Loucy (cell line): ENCODE data around the gene GRAMD4.

ENCODE experiments used
- H2AFZ ChIP-seq: fragments of 200-600 bp; sonication (generic); 2 replicates; pipeline ENCODE4 v1.6.0; 2016; ENCODE audit warnings: antibody characterized with exemption, mild to moderate bottlenecking, low read length, moderate library complexity
- H3F3A ChIP-seq: fragments of 200-600 bp; 2 replicates; pipeline ENCODE4 v1.6.0; 2016; ENCODE audit warnings: antibody characterized with exemption, low read depth, mild to moderate bottlenecking
- H3K27me3 ChIP-seq: fragments of 200-600 bp; sonication (generic); 2 replicates; pipeline ENCODE4 v1.6.1; 2014; ENCODE audit warnings: low read length, mild to moderate bottlenecking; ENCODE audit not compliant: insufficient read depth, poor library complexity, severe bottlenecking
- H3K36me3 ChIP-seq: fragments of 200-600 bp; sonication (generic); 2 replicates; pipeline ENCODE4 v1.6.1; 2016; ENCODE audit warnings: low read length; ENCODE audit not compliant: insufficient read depth
- H3K4me1 ChIP-seq: fragments of 200-600 bp; sonication (generic); 2 replicates; pipeline ENCODE4 v1.5.1; 2014; ENCODE audit warnings: low read length, mild to moderate bottlenecking; ENCODE audit not compliant: insufficient read depth, poor library complexity, severe bottlenecking
- H3K4me2 ChIP-seq: fragments of 200-600 bp; sonication (generic); 2 replicates; pipeline ENCODE4 v1.6.0; 2014; ENCODE audit warnings: antibody characterized with exemption, low read length, low read depth, mild to moderate bottlenecking; ENCODE audit not compliant: poor library complexity, severe bottlenecking
- H3K4me3 ChIP-seq: fragments of 200-600 bp; sonication (generic); 2 replicates; pipeline ENCODE4 v1.5.1; 2014; ENCODE audit warnings: low read length, mild to moderate bottlenecking, mixed read lengths; ENCODE audit not compliant: poor library complexity, severe bottlenecking
- H3K79me2 ChIP-seq: fragments of 200-600 bp; sonication (generic); 2 replicates; pipeline ENCODE4 v1.6.1; 2014; ENCODE audit warnings: low read length; ENCODE audit not compliant: insufficient read depth
- H3K9ac ChIP-seq: fragments of 200-600 bp; sonication (generic); 2 replicates; pipeline ENCODE4 v1.6.0; 2014; ENCODE audit warnings: mild to moderate bottlenecking, low read depth, low read length, moderate library complexity; ENCODE audit not compliant: poor library complexity, severe bottlenecking
- H3K9me2 ChIP-seq: fragments of 200-600 bp; sonication (generic); replicated peaks from 2 replicates; pipeline ENCODE4 v1.6.1; 2016; ENCODE audit warnings: low read depth, low read length, mixed read lengths
- H3K9me3 ChIP-seq: fragments of 200-600 bp; sonication (generic); 2 replicates; pipeline ENCODE4 v1.6.1; 2014; ENCODE audit warnings: mild to moderate bottlenecking, antibody characterized with exemption, low read length, low read depth; ENCODE audit not compliant: insufficient read depth
- H4K20me1 ChIP-seq: fragments of 200-600 bp; sonication (generic); 2 replicates; pipeline ENCODE4 v1.6.0; 2014; ENCODE audit warnings: antibody characterized with exemption, low read length, mild to moderate bottlenecking; ENCODE audit not compliant: insufficient read depth, poor library complexity, severe bottlenecking
- CTCF ChIP-seq: fragments of 200-600 bp; sonication (generic); conservative IDR thresholded peaks from 2 replicates; pipeline ENCODE4 v1.5.1; 2014; ENCODE audit warnings: mild to moderate bottlenecking, antibody characterized with exemption, low read length
- EZH2phosphoT487 ChIP-seq: fragments of 200-600 bp; IDR thresholded peaks from 2 replicates; pipeline ENCODE4 v1.6.1; 2018; ENCODE audit warnings: antibody characterized with exemption, mild to moderate bottlenecking, moderate library complexity, borderline replicate concordance

Gene GRAMD4

GRCh38 chr22:46638601-46639431 is 18.6 kb downstream of the GRAMD4 start:
- no peaks in the 10 kb centered on the region for H3K4me1 ChIP-seq
- no peak overlapping the region for H3K4me3 ChIP-seq
- no peak overlapping the region for H3K9ac ChIP-seq
- H3K9me3 ChIP-seq, result no peaks in the 10 kb centered on the region
- no peak overlapping the region for H2AFZ ChIP-seq
- no peaks in the 10 kb centered on the region for H3K27me3 ChIP-seq
- no peak overlapping the region for H3K4me2 ChIP-seq
- no peaks in the 10 kb centered on the region for H3K79me2 ChIP-seq
- no peak for TF ChIP-seq EZH2phosphoT487
- TF ChIP-seq CTCF, result no peak
- H3F3A ChIP-seq, result no peaks in the 10 kb centered on the region
- no peaks in the 10 kb centered on the region for H3K9me2 ChIP-seq
- no peaks in the 10 kb centered on the region for H4K20me1 ChIP-seq
- peaks cover 4% of the 10 kb centered on the region; the same call in 1 of the 2 replicates for H3K36me3 ChIP-seq

DNA sequence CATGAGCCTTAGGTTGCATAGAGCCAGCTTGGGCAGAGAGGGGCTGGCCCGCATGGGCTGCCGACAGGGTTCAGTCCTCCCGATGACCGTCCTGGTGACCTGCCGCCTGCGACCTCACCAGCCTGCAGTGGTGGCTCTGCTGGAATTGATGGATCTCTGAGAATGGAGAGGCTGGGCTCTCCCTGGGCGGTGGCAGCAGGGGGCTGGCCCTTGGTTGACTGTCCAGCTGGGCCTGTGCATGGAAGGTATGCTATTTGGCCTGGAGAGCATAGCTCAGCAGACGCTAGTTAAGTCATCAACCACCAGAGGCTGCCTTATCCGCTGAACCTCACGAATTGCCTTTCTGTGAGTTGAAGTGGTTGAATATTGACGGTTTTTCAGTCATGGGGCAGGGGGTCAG is 19.7 kb downstream of the GRAMD4 start:
- Histone ChIP-seq H3K9me2 (no peaks in the 10 kb centered on the region), H3K27me3 (no peaks in the 10 kb centered on the region), H3F3A (no peaks in the 10 kb centered on the region), H4K20me1 (no peaks in the 10 kb centered on the region), H3K36me3 (peaks cover 4% of the 10 kb centered on the region; the same call in 1 of the 2 replicates), H3K4me1 (no peaks in the 10 kb centered on the region), H3K9me3 (no peaks in the 10 kb centered on the region), H2AFZ (no peak overlapping the region), H3K4me2 (no peak overlapping the region), H3K9ac (no peak overlapping the region), H3K79me2 (no peaks in the 10 kb centered on the region; the same call in 1 of the 2 replicates), H3K4me3 (no peak overlapping the region)
- TF ChIP-seq CTCF (no peak), EZH2phosphoT487 (no peak)

GRCh38 chr22:46640293-46641055 is 20.3 kb downstream of the GRAMD4 start:
- no peak overlapping the region for H3K4me2 ChIP-seq
- H2AFZ ChIP-seq, result no peak overlapping the region
- no peak overlapping the region for H3K4me3 ChIP-seq
- H3K79me2 ChIP-seq, result no peaks in the 10 kb centered on the region; the same call in 1 of the 2 replicates
- H3K27me3 ChIP-seq, result no peaks in the 10 kb centered on the region
- no peaks in the 10 kb centered on the region for H3F3A ChIP-seq
- no peaks in the 10 kb centered on the region for H3K4me1 ChIP-seq
- no peaks in the 10 kb centered on the region for H3K9me3 ChIP-seq
- no peak overlapping the region for H3K9ac ChIP-seq
- peaks cover 4% of the 10 kb centered on the region; the same call in 1 of the 2 replicates for H3K36me3 ChIP-seq
- no peak for TF ChIP-seq CTCF
- TF ChIP-seq EZH2phosphoT487, result no peak
- no peaks in the 10 kb centered on the region for H3K9me2 ChIP-seq
- no peaks in the 10 kb centered on the region for H4K20me1 ChIP-seq
